Stimulated activated naive CD4-positive, alpha-beta T cell treated with Interleukin-2 at 50 U/mL for 16 hours (primary cell): ENCODE data around the gene DNAJB11.
"Not testable (repeated sequence)": the region's sequence is repeated elsewhere in the genome, so short reads cannot be mapped to it uniquely, and the experiment has no call there.

ENCODE experiments used
- DNase-seq: peaks from one replicate; lab custom pipeline; 2025; lab: John Stamatoyannopoulos, UW

DNAJB11 gene

GRCh38 chr3:186552408-186553031 is 18.0 kb upstream of the DNAJB11 start:
- no peak for DNase-seq

- no peak for DNase-seq
These were observed 5.9 kb upstream of the DNAJB11 start for GRCh38 chr3:186564586-186564985.

- DNase-seq, result no peak
These were observed 3.8 kb upstream of the DNAJB11 start for GRCh38 chr3:186566772-186567071.

- DNase-seq, result peak; percentile 87
These were observed 3.2 kb upstream of the DNAJB11 start, which contains the start of gene TBCCD1 for GRCh38 chr3:186567072-186567921. Gene TBCCD1, minus strand, starts transcription at chr3:186567339. Its CDS starts 3,010 bp downstream, at chr3:186564329.

- DNase-seq, result not testable (repeated sequence)
These were observed 1.2 kb upstream of the DNAJB11 start for GRCh38 chr3:186569361-186569760.

- DNase-seq, result no peak
These were observed 783 bp upstream of the DNAJB11 start for GRCh38 chr3:186569779-186570095.

- DNase-seq, result no peak
These were observed 572 bp downstream of the DNAJB11 start for GRCh38 chr3:186570941-186571643.

GRCh38 chr3:186571644-186572013 is 1.1 kb downstream of the DNAJB11 start:
- no peak for DNase-seq

- no peak for DNase-seq
These were observed 7.0 kb downstream of the DNAJB11 start for GRCh38 chr3:186577521-186577920.

- DNase-seq, result no peak
These were observed 10.3 kb downstream of the DNAJB11 start for GRCh38 chr3:186580785-186581184.

- DNase-seq, result no peak
These were observed 12.0 kb downstream of the DNAJB11 start for GRCh38 chr3:186582541-186582940.

GRCh38 chr3:186583831-186584230 is 13.3 kb downstream of the DNAJB11 start:
- DNase-seq, result no peak

- DNase-seq, result not testable (repeated sequence)
These were observed 15.7 kb downstream of the DNAJB11 start for GRCh38 chr3:186586245-186586644.

GRCh38 chr3:186587183-186587582 is 16.7 kb downstream of the DNAJB11 start:
- DNase-seq, result no peak

GRCh38 chr3:186588632-186589031 is 18.1 kb downstream of the DNAJB11 start:
- DNase-seq, result no peak

- DNase-seq, result no peak
These were observed 18.6 kb downstream of the DNAJB11 start for GRCh38 chr3:186589121-186589520.

- no peak for DNase-seq
These were observed 19.5 kb downstream of the DNAJB11 start for GRCh38 chr3:186589856-186590579.

GRCh38 chr3:186590580-186591295 is 20.2 kb downstream of the DNAJB11 start:
- no peak for DNase-seq

- no peak for DNase-seq
These were observed 22.2 kb downstream of the DNAJB11 start for GRCh38 chr3:186592682-186593081.

- no peak for DNase-seq
These were observed 23.3 kb downstream of the DNAJB11 start for GRCh38 chr3:186593862-186594261.

GRCh38 chr3:186594591-186595113 is 24.1 kb downstream of the DNAJB11 start:
- no peak for DNase-seq
